IPS DF 6.9 (cell line): ENCODE measurements around the gene ZFHX3.

Experiments used
- DNase-seq: peaks from one replicate; pipeline ENCODE4 v3.0.0-alpha.2; 2013; ENCODE audit warnings: low read depth, low spot score
- H3K27ac ChIP-seq: one replicate; pipeline ENCODE4 v1.5.1; 2013; ENCODE audit warnings: low read length, control low read depth
- H3K27me3 ChIP-seq: 2 replicates; pipeline ENCODE4 v1.6.1; 2013; ENCODE audit warnings: mild to moderate bottlenecking, low read length; ENCODE audit not compliant: control insufficient read depth, insufficient read depth
- H3K36me3 ChIP-seq: 2 replicates; pipeline ENCODE4 v1.6.1; 2013; ENCODE audit warnings: low read length; ENCODE audit not compliant: control insufficient read depth, insufficient read depth
- H3K4me1 ChIP-seq: 2 replicates; pipeline ENCODE4 v1.6.1; 2013; ENCODE audit warnings: low read length; ENCODE audit not compliant: control insufficient read depth, insufficient read depth
- H3K4me3 ChIP-seq: 2 replicates; pipeline ENCODE4 v1.5.1; 2013; ENCODE audit warnings: mild to moderate bottlenecking, low read length
- H3K9me3 ChIP-seq: 2 replicates; pipeline ENCODE4 v1.6.1; 2013; ENCODE audit warnings: low read length, inconsistent platforms; ENCODE audit not compliant: control insufficient read depth, insufficient read depth
- WGBS: extraction: QIAGEN DNeasy Blood & Tissue Kit; methylation state at CpG from one replicate; pipeline ENCODE4 v1.1.7; 2013; ENCODE audit warnings: mixed read lengths, missing lambda C conversion rate; ENCODE audit not compliant: insufficient read length, insufficient coverage; 5-methylcytosine and 5-hydroxymethylcytosine counted together

The ZFHX3 gene

GRCh38 chr16:72785171-72785570 is 262.8 kb downstream of the ZFHX3 start:
- H3K9me3 ChIP-seq = no peaks in the 10 kb centered on the region
- H3K4me1 ChIP-seq = no peaks in the 10 kb centered on the region
- H3K4me3 ChIP-seq = no peak overlapping the region
- DNase-seq = no peak
- H3K27ac ChIP-seq = no peak overlapping the region
- no peaks in the 10 kb centered on the region for H3K36me3 ChIP-seq
- H3K27me3 ChIP-seq = no peaks in the 10 kb centered on the region
- WGBS = no CpG with 5 or more reads among the region's 2 CpGs

GRCh38 chr16:72783716-72784318 is 264.1 kb downstream of the ZFHX3 start:
- no peak overlapping the region for H3K27ac ChIP-seq
- no peaks in the 10 kb centered on the region for H3K4me1 ChIP-seq
- no peaks in the 10 kb centered on the region for H3K9me3 ChIP-seq
- no CpG with 5 or more reads among the region's 4 CpGs for WGBS
- no peak for DNase-seq
- H3K27me3 ChIP-seq = no peaks in the 10 kb centered on the region
- no peaks in the 10 kb centered on the region for H3K36me3 ChIP-seq
- no peak overlapping the region for H3K4me3 ChIP-seq

- H3K4me1 ChIP-seq = no peaks in the 10 kb centered on the region
- no peak for DNase-seq
- no peak overlapping the region for H3K4me3 ChIP-seq
- no peak overlapping the region for H3K27ac ChIP-seq
- no peaks in the 10 kb centered on the region for H3K9me3 ChIP-seq
- H3K27me3 ChIP-seq = no peaks in the 10 kb centered on the region
- H3K36me3 ChIP-seq = no peaks in the 10 kb centered on the region
- no CpG with 5 or more reads among the region's 1 CpG for WGBS
These were observed 278.1 kb downstream of the ZFHX3 start for GRCh38 chr16:72769876-72770275.

- no peaks in the 10 kb centered on the region for H3K36me3 ChIP-seq
- H3K4me1 ChIP-seq = no peaks in the 10 kb centered on the region
- no CpG with 5 or more reads among the region's 5 CpGs for WGBS
- no peaks in the 10 kb centered on the region for H3K9me3 ChIP-seq
- no peak overlapping the region for H3K27ac ChIP-seq
- H3K27me3 ChIP-seq = no peaks in the 10 kb centered on the region
- no peak overlapping the region for H3K4me3 ChIP-seq
- no peak for DNase-seq
These were observed 279.3 kb downstream of the ZFHX3 start for GRCh38 chr16:72768591-72768990.

GRCh38 chr16:72766506-72766905 is 281.4 kb downstream of the ZFHX3 start:
- H3K4me3 ChIP-seq = no peak overlapping the region
- no CpG with 5 or more reads among the region's 2 CpGs for WGBS
- no peak for DNase-seq
- no peaks in the 10 kb centered on the region for H3K36me3 ChIP-seq
- H3K27me3 ChIP-seq = no peaks in the 10 kb centered on the region
- H3K4me1 ChIP-seq = no peaks in the 10 kb centered on the region
- H3K27ac ChIP-seq = no peak overlapping the region
- no peaks in the 10 kb centered on the region for H3K9me3 ChIP-seq

GRCh38 chr16:72764015-72764654 is 283.8 kb downstream of the ZFHX3 start:
- Histone ChIP-seq H3K4me1 (no peaks in the 10 kb centered on the region), H3K27me3 (no peaks in the 10 kb centered on the region), H3K4me3 (no peak overlapping the region), H3K9me3 (no peaks in the 10 kb centered on the region), H3K36me3 (no peaks in the 10 kb centered on the region), H3K27ac (no peak overlapping the region)
- no peak for DNase-seq
- WGBS = no CpG with 5 or more reads among the region's 8 CpGs

- no peak for DNase-seq
- Histone ChIP-seq H3K36me3 (no peaks in the 10 kb centered on the region), H3K4me3 (no peak overlapping the region), H3K9me3 (no peaks in the 10 kb centered on the region), H3K27me3 (no peaks in the 10 kb centered on the region), H3K4me1 (no peaks in the 10 kb centered on the region), H3K27ac (no peak overlapping the region)
These were observed 287.3 kb downstream of the ZFHX3 start for GRCh38 chr16:72760581-72760980.

- Histone ChIP-seq H3K36me3 (no peaks in the 10 kb centered on the region), H3K4me1 (no peaks in the 10 kb centered on the region), H3K27me3 (no peaks in the 10 kb centered on the region), H3K4me3 (no peak overlapping the region), H3K9me3 (no peaks in the 10 kb centered on the region), H3K27ac (no peak overlapping the region)
- no peak for DNase-seq
- no CpG with 5 or more reads among the region's 2 CpGs for WGBS
These were observed 294.0 kb downstream of the ZFHX3 start for GRCh38 chr16:72753881-72754280.

- no peak overlapping the region for H3K4me3 ChIP-seq
- H3K36me3 ChIP-seq = no peaks in the 10 kb centered on the region
- H3K4me1 ChIP-seq = no peaks in the 10 kb centered on the region
- DNase-seq = no peak
- WGBS = no CpG with 5 or more reads among the region's 7 CpGs
- H3K9me3 ChIP-seq = no peaks in the 10 kb centered on the region
- no peak overlapping the region for H3K27ac ChIP-seq
- no peaks in the 10 kb centered on the region for H3K27me3 ChIP-seq
These were observed 295.8 kb downstream of the ZFHX3 start for GRCh38 chr16:72752004-72752695.

- WGBS = no CpG with 5 or more reads among the region's 3 CpGs
- Histone ChIP-seq H3K27ac (no peak overlapping the region), H3K9me3 (no peaks in the 10 kb centered on the region), H3K4me3 (no peak overlapping the region), H3K36me3 (no peaks in the 10 kb centered on the region), H3K4me1 (no peaks in the 10 kb centered on the region), H3K27me3 (no peaks in the 10 kb centered on the region)
- no peak for DNase-seq
These were observed 296.9 kb downstream of the ZFHX3 start for GRCh38 chr16:72751076-72751475.

- Histone ChIP-seq H3K4me1 (no peaks in the 10 kb centered on the region), H3K4me3 (no peak overlapping the region), H3K27me3 (no peaks in the 10 kb centered on the region), H3K9me3 (no peaks in the 10 kb centered on the region), H3K36me3 (no peaks in the 10 kb centered on the region), H3K27ac (no peak overlapping the region)
- DNase-seq = no peak
These were observed 298.8 kb downstream of the ZFHX3 start for GRCh38 chr16:72749091-72749490.
